GM21619 (cell line): ENCODE data around the gene SRP14.
"Not testable (repeated sequence)": the region's sequence is repeated elsewhere in the genome, so short reads cannot be mapped to it uniquely, and the experiment has no call there.

Experiments
- ATAC-seq: cut with Tn5 transposase; IDR thresholded peaks from one replicate; pipeline ENCODE4 v1.9.1; 2021; ENCODE audit not compliant: unreplicated experiment

Gene SRP14

GRCh38 chr15:40038638-40039543 is at the start of gene SRP14:
Gene SRP14 (minus strand): TSS chr15:40039181. CDS start chr15:40039116, 65 bp downstream.
- ATAC-seq = peak; percentile 88

GRCh38 chr15:40087991-40088928 is 49.3 kb upstream of the SRP14 start:
- no peak for ATAC-seq

GRCh38 chr15:40087068-40087810 is 48.3 kb upstream of the SRP14 start:
- no peak for ATAC-seq

- no peak for ATAC-seq
Observed at GRCh38 chr15:40085266-40085665, 46.3 kb upstream of the SRP14 start.

DNA sequence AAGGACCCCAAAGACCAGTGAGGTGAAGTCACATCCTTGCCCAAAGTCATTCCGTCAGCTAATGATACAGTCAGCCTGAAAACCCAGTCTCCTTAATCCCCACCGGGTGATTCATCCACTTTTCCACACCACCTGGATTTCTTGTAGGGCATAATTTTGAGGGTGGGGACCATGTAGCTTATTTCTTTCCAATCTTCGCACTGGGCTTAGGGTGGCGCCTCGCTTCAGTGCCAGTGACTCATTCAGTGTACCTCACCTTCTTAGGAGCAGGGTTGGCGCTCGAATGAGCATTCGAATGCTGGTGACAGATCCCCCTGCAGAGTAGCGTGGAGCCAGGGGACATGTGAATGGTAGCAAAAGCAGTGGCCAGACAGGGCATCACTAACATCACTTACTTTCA is 45.7 kb upstream of the SRP14 start:
- ATAC-seq = no peak

DNA sequence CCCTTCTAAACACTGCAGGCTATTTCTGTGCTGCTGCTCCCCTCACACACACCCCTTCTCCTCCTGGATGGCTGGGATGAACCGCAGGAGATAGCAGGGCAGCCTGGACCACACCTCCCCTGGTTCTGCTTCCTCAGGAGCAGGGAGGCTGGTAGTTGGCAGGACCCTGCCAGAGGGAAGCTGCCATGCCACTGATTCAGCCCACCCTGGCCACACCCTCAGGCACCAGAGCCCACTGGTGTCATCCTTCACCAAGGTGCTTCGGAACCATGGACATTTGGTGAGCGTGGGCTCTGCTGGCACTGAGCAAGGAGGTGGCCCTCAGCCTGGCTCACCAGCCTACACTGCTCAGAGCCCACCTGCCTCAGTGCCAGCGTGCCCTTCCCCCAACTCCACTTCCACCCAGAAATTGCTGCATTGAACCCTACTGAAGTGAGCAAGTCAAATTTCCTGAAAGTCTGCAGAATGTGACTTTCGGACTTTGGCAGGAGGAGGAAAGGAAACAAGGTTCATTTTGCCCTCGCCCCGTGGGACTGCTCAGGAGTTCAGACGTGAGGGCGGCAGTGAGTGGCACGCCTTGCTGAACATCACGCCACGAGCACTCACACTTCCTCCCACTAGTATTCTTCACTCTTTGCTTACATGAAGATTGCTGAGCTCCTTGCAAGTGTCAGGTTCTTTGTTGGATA is 43.4 kb upstream of the SRP14 start:
- ATAC-seq = no peak

- no peak for ATAC-seq
Observed at GRCh38 chr15:40081691-40082194, 42.8 kb upstream of the SRP14 start.

- no peak for ATAC-seq
Observed at GRCh38 chr15:40080847-40081246, 41.9 kb upstream of the SRP14 start.

DNA sequence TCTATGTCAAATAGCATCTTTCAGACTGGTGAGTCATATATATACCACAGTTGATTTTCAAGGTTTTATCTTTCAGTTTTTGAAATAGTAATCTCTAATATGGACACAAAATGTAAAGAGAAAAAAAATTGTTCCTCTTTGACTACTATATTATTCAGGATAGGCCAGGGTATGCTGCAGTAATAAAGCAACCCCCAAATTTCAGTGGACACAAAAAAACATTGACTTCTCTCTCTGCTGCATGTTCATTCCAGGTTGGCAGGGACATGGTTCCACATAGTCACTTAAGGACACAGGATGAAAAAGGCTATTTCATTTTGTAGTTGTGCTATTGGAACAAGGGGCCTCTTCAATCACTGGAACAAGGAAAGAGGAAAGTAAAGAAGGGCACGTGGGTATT is 41.1 kb upstream of the SRP14 start:
- no peak for ATAC-seq

DNA sequence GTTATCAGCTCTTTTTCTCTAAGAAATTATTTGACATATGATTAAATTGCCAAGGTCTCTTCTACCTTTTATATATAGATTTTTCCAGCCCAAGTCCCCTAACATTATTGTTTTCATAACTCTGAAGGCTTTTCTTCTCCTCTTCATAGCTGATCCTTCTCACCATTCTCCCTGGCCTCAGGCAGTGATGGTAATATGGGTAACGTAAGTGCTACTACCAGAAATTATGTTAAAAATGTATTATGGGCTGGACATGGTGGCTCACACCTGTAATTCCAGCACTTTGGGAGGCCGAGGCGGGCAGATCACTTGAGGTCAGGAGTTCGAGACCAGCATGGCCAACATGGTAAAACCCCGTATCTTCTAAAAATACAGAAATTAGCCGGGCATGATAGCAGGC is 40.5 kb upstream of the SRP14 start:
- no peak for ATAC-seq

GRCh38 chr15:40075298-40076044 is 36.5 kb upstream of the SRP14 start:
- ATAC-seq = no peak

DNA sequence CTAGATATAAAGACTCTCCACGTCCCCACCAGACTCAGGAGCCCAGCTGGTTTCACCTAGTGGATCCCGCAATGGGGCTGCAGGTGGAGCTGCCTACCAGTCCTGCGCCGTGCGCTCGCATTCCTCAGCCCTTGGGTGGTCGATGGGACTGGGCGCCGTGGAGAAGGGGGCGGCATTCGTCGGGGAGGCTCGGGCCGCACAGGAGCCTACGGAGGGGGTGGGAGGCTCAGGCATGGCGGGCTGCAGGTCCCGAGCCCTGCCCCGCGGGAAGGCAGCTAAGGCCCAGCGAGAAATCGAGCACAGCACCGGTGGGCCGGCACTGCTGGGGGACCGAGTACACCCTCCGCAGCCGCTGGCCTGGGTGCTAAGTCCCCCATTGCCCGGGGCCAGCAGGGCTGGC is 35.7 kb upstream of the SRP14 start:
- ATAC-seq = not testable (repeated sequence)

- ATAC-seq = not testable (repeated sequence)
Observed at GRCh38 chr15:40073716-40074490, 34.9 kb upstream of the SRP14 start.

DNA sequence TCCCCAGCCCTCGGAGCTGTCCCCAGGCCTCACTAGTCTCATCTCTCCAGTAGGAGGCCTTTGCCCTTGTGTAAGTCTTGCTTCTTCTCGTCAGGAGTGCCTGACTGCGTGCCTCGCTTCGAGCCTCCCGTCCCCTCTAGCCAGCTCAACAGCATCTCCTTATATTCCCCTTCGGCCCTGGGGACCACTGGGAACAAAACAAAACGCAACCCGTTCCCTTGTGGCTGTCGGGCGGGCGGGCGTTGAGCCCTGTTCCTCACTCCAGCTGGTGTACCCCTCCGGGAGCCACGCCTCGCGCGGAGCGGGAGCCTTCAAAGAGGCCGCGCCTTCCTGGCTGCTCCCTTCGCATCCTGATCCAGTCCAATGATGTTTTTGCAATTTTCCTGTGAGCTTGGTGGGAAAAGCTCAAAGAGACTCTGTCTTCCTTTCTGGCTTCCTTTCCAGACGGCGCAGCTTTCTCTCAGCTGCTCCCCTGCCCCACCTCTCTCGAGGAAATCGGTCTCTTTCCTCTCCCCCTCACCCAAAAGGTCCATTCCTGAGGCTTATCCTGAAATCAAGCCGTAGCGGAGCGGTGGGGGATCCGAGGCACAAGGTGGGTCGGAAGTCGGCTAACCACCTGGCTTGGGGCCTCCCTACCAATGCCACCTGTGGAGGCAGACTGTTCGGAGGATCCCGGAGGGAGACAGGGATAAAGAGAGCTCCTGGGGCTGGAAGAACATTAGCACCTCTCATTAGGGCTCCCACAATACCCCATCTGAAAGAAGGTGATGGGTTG is 33.4 kb upstream of the SRP14 start:
- no peak for ATAC-seq

DNA sequence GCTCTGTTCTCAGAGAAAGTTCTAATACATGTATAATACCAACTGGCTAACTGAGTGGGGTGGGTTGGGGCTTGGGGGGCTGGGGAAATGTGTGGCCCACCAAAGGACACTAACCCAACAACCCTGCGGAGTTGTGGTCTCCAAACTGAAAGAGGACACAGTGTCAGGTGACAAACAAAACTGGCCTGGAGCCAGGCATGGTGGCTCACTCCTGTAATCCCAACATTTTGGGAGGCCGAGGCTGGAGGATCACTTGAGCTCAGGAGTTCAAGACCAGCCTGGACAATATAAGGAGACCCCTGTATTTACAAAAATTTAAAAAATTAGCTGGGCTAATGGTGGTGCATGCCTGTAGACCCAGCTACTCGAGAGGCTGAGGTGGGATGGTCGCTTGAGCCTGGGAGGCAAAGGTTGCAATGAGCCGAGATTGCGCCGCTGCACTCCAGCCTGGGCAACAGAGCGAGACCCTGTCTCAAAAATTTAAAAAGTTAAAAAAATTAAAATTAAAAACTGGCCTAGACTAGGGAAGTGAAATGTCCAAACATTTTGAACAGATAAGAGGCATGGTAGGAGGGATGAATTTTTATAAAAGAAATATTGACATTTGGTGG is 31.7 kb upstream of the SRP14 start:
- no peak for ATAC-seq

DNA sequence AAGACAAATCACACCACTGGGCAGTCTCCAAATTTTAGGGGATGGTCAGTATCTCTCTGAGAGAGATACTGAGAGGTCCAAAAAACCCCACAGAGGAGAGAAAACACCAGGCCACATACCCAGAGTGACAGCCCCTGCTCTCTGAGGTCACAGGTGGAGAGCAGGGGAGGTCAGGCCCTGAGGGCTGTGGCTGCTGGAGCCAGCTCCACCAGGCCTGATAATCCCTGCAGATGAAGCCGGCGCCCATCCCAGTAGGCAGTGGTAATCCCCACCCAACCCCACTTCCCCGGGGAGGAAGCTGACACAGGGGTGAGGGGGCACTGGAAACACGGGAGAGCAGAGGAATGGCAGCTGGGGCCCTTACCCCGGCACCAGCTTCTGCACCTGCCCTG is 31.2 kb upstream of the SRP14 start:
- no peak for ATAC-seq
